Fibroblast of gingiva (primary cell): ENCODE data around the gene KIFAP3.
A peak's percentile ranks its signal among the peaks of the same experiment; 100 is the strongest.
"Not testable (repeated sequence)": the region's sequence is repeated elsewhere in the genome, so short reads cannot be mapped to it uniquely, and the experiment has no call there.

Source experiments
- DNase-seq: peaks from one replicate; pipeline ENCODE4 v3.0.0-alpha.2; 2011; ENCODE audit warnings: low read depth

KIFAP3 gene

GRCh38 chr1:169924063-169924462 lies 150.4 kb downstream of the KIFAP3 start:
- no peak for DNase-seq

GRCh38 chr1:169921080-169921479 lies 153.4 kb downstream of the KIFAP3 start:
- DNase-seq, result no peak

- no peak for DNase-seq
These were observed 155.6 kb downstream of the KIFAP3 start for GRCh38 chr1:169918927-169919326.

- not testable (repeated sequence) for DNase-seq
These were observed 156.3 kb downstream of the KIFAP3 start for GRCh38 chr1:169918220-169918619.

GRCh38 chr1:169915150-169915549 lies 159.3 kb downstream of the KIFAP3 start:
- no peak for DNase-seq

- peak; percentile 31 for DNase-seq
These were observed 160.0 kb downstream of the KIFAP3 start for GRCh38 chr1:169914531-169914930.

- no peak for DNase-seq
These were observed 165.0 kb downstream of the KIFAP3 start for GRCh38 chr1:169909499-169909898.

GRCh38 chr1:169906938-169907337 lies 167.6 kb downstream of the KIFAP3 start:
- peak; percentile 84 for DNase-seq

- no peak for DNase-seq
These were observed 169.7 kb downstream of the KIFAP3 start for GRCh38 chr1:169904834-169905233.

- no peak for DNase-seq
These were observed 171.7 kb downstream of the KIFAP3 start for GRCh38 chr1:169902751-169903150.

GRCh38 chr1:169901115-169901514 lies 173.4 kb downstream of the KIFAP3 start:
- no peak for DNase-seq

GRCh38 chr1:169900571-169900970 lies 173.9 kb downstream of the KIFAP3 start:
- DNase-seq, result no peak

GRCh38 chr1:169899519-169900217 lies 174.8 kb downstream of the KIFAP3 start:
- DNase-seq, result no peak

GRCh38 chr1:169896013-169896412 lies 178.5 kb downstream of the KIFAP3 start:
- DNase-seq, result no peak

- no peak for DNase-seq
These were observed 179.9 kb downstream of the KIFAP3 start for GRCh38 chr1:169894424-169895145.

- DNase-seq, result peak; percentile 98
These were observed 180.7 kb downstream of the KIFAP3 start, which contains the start of gene SCYL3 for GRCh38 chr1:169893645-169894423. Gene SCYL3, minus strand, starts transcription at chr1:169893896. Its CDS starts 5,056 bp downstream, at chr1:169888840.

GRCh38 chr1:169892927-169893644 lies 181.4 kb downstream of the KIFAP3 start:
- peak; percentile 14 for DNase-seq

- DNase-seq, result no peak
These were observed 182.1 kb downstream of the KIFAP3 start for GRCh38 chr1:169892176-169892926.

- DNase-seq, result no peak
These were observed 183.0 kb downstream of the KIFAP3 start for GRCh38 chr1:169891539-169891885.

GRCh38 chr1:169890761-169891538 lies 183.5 kb downstream of the KIFAP3 start:
- no peak for DNase-seq

- DNase-seq, result no peak
These were observed 184.6 kb downstream of the KIFAP3 start for GRCh38 chr1:169889871-169890270.
